Neural cell (in vitro differentiated cells): ENCODE data around the gene HRK. TPM values are rescaled to one million over a fixed set of nuclear protein-coding genes. Genes with fewer than 3 reads are reported as not detected.

Experiments used
- H2AFZ ChIP-seq: fragments of 200-600, 300-800 bp; sonication (generic), shearing (Covaris generic); 2 replicates; pipeline ENCODE4 v1.6.0; 2014; ENCODE audit warnings: low read depth, mild to moderate bottlenecking, antibody characterized with exemption, low read length, moderate library complexity
- H3F3A ChIP-seq: fragments of 200-600 bp; shearing (Covaris generic); 2 replicates; pipeline ENCODE4 v1.6.1; 2016; ENCODE audit warnings: mild to moderate bottlenecking, moderate library complexity, mixed read lengths, antibody characterized with exemption, low read length; ENCODE audit not compliant: insufficient read depth, poor library complexity, severe bottlenecking
- H3K27ac ChIP-seq: fragments of 200-600, 300-800 bp; sonication (generic), shearing (Covaris generic); 2 replicates; pipeline ENCODE4 v1.5.1; 2014; ENCODE audit warnings: mild to moderate bottlenecking, low read length, moderate library complexity
- H3K27me3 ChIP-seq: fragments of 300-800, 200-600 bp; sonication (generic), shearing (Covaris generic); 2 replicates; pipeline ENCODE4 v1.6.0; 2014; ENCODE audit warnings: mild to moderate bottlenecking, low read depth, low read length, moderate library complexity; ENCODE audit not compliant: insufficient read depth
- H3K36me3 ChIP-seq: fragments of 300-800, 200-600 bp; sonication (generic), shearing (Covaris generic); 2 replicates; pipeline ENCODE4 v1.5.1; 2014; ENCODE audit warnings: mild to moderate bottlenecking, antibody characterized with exemption, low read length, moderate library complexity; ENCODE audit not compliant: insufficient read depth
- H3K4me2 ChIP-seq: fragments of 300-800, 200-600 bp; sonication (generic), shearing (Covaris generic); 2 replicates; pipeline ENCODE4 v1.6.0; 2014; ENCODE audit warnings: mild to moderate bottlenecking, low read length
- H3K4me3 ChIP-seq: fragments of 300-800, 200-600 bp; sonication (generic), shearing (Covaris generic); 2 replicates; pipeline ENCODE4 v1.5.1; 2014; ENCODE audit warnings: mild to moderate bottlenecking, low read length, moderate library complexity
- H3K79me2 ChIP-seq: fragments of 200-600 bp; shearing (Covaris generic); replicated peaks from 2 replicates; pipeline ENCODE4 v1.6.0; 2014; ENCODE audit warnings: mild to moderate bottlenecking, low read length, moderate library complexity; ENCODE audit not compliant: insufficient read depth
- H3K9ac ChIP-seq: fragments of 300-800, 200-600 bp; sonication (generic), shearing (Covaris generic); 2 replicates; pipeline ENCODE4 v1.6.1; 2016; ENCODE audit warnings: mild to moderate bottlenecking, low read length, mixed read lengths
- H3K9me2 ChIP-seq: fragments of 200-600 bp; shearing (Covaris generic); 2 replicates; pipeline ENCODE4 v1.6.1; 2016; ENCODE audit warnings: mild to moderate bottlenecking, low read length, mixed read lengths; ENCODE audit not compliant: insufficient read depth
- H3K9me3 ChIP-seq: fragments of 200-600, 300-800 bp; sonication (generic), shearing (Covaris generic); 2 replicates; pipeline ENCODE4 v1.6.1; 2016; ENCODE audit warnings: mild to moderate bottlenecking, mixed run types, low read length, moderate library complexity, mixed read lengths
- H4K20me1 ChIP-seq: fragments of 200-600 bp; shearing (Covaris generic); 2 replicates; pipeline ENCODE4 v1.6.1; 2016; ENCODE audit warnings: mild to moderate bottlenecking, mixed run types; ENCODE audit not compliant: insufficient read depth
- CTCF ChIP-seq: fragments of 450-650 bp; IDR thresholded peaks from 2 replicates; pipeline ENCODE4 v1.5.1; 2014; ENCODE audit warnings: antibody characterized with exemption, mild to moderate bottlenecking, moderate library complexity; ENCODE audit not compliant: poor library complexity, severe bottlenecking
- EZH2 ChIP-seq: fragments of 200-600, 300-800 bp; shearing (Covaris generic), sonication (generic); IDR thresholded peaks from 2 replicates; pipeline ENCODE4 v1.6.1; 2014; ENCODE audit warnings: antibody characterized with exemption, low read length, borderline replicate concordance, mild to moderate bottlenecking; ENCODE audit not compliant: insufficient read depth, poor library complexity, severe bottlenecking
- MXI1 ChIP-seq: fragments of 450-650 bp; conservative IDR thresholded peaks from 2 replicates; pipeline ENCODE4 v1.6.1; 2014; ENCODE audit warnings: antibody characterized with exemption, mild to moderate bottlenecking; ENCODE audit not compliant: poor library complexity, severe bottlenecking
- POLR2AphosphoS5 ChIP-seq: IDR thresholded peaks from 2 replicates; pipeline ENCODE4 v1.6.1; 2012
- RAD21 ChIP-seq: fragments of 450-650 bp; conservative IDR thresholded peaks from 2 replicates; pipeline ENCODE4 v1.6.1; 2014; ENCODE audit warnings: antibody characterized with exemption, mild to moderate bottlenecking, moderate library complexity
- REST ChIP-seq: IDR thresholded peaks from 2 replicates; pipeline ENCODE4 v1.6.1; 2012; ENCODE audit warnings: borderline replicate concordance
- SMC3 ChIP-seq: fragments of 450-650 bp; conservative IDR thresholded peaks from 2 replicates; pipeline ENCODE4 v1.6.1; 2014; ENCODE audit warnings: antibody characterized with exemption, mild to moderate bottlenecking, moderate library complexity; ENCODE audit not compliant: poor library complexity
- TAF1 ChIP-seq: IDR thresholded peaks from 2 replicates; pipeline ENCODE4 v1.6.1; 2012; ENCODE audit warnings: low read depth
- polyA plus RNA-seq: library from polyadenylated mRNA; depleted of rRNA; stranded (reverse); fragments of >200 nt; gene quantifications from 2 replicates; pipeline ENCODE4 v1.2.3, GENCODE V29; 2014

Gene HRK
- polyA plus RNA-seq, 1 donor from 2014 or later: 1.4 TPM

- Histone ChIP-seq H3K4me2 (no peak overlapping the region), H3K27ac (peak overlapping the region; percentile 47)
Measured at GRCh38 chr12:116859079-116859478, 22.2 kb downstream of the HRK start.

GRCh38 chr12:116856729-116857128 lies 24.5 kb downstream of the HRK start:
- Histone ChIP-seq H3K9me3 (no peaks in the 10 kb centered on the region), H2AFZ (no peak overlapping the region), H3K27ac (no peak overlapping the region), H3F3A (no peaks in the 10 kb centered on the region), H3K9ac (no peak overlapping the region), H3K36me3 (no peaks in the 10 kb centered on the region), H3K79me2 (no peaks in the 10 kb centered on the region), H4K20me1 (no peaks in the 10 kb centered on the region), H3K4me2 (no peak overlapping the region), H3K4me3 (no peak overlapping the region), H3K9me2 (no peaks in the 10 kb centered on the region), H3K27me3 (no peaks in the 10 kb centered on the region)
- TF ChIP-seq SMC3: no peak
- no peak for TF ChIP-seq POLR2AphosphoS5
- TF ChIP-seq MXI1: no peak
- TF ChIP-seq REST: no peak
- no peak for TF ChIP-seq TAF1
- no peak for TF ChIP-seq RAD21
- no peak for TF ChIP-seq CTCF
- TF ChIP-seq EZH2: no peak

More at GRCh38 chr12:116859079-116859478, 22.2 kb downstream of the HRK start:
- TF ChIP-seq TAF1: no peak
- TF ChIP-seq POLR2AphosphoS5: no peak
- TF ChIP-seq CTCF: no peak
- TF ChIP-seq RAD21: no peak
- no peak for TF ChIP-seq SMC3
- TF ChIP-seq REST: no peak
- Histone ChIP-seq H3K36me3 (no peaks in the 10 kb centered on the region), H4K20me1 (no peaks in the 10 kb centered on the region), H3F3A (no peaks in the 10 kb centered on the region), H3K79me2 (no peaks in the 10 kb centered on the region), H3K9me3 (no peaks in the 10 kb centered on the region), H2AFZ (no peak overlapping the region), H3K9ac (no peak overlapping the region), H3K27me3 (no peaks in the 10 kb centered on the region), H3K4me3 (no peak overlapping the region), H3K9me2 (no peaks in the 10 kb centered on the region)
